HL-60 (cell line): ENCODE data around the gene TEKT2.

Source experiments
- DNase-seq, 2 experiments: peaks; one replicate each; pipeline ENCODE4 v3.0.0-alpha.2; 2010 to 2020; ENCODE audit warnings: low read depth in 1 of 2, low spot score in 1 of 2
- H3K27ac ChIP-seq: fragments of 250-450 bp; sonication (Bioruptor Pico); replicated peaks from 2 replicates; pipeline ENCODE4 v1.5.1; 2020; ENCODE audit warnings: mild to moderate bottlenecking, moderate library complexity
- H3K27me3 ChIP-seq: fragments of 250-450 bp; sonication (Bioruptor Pico); 2 replicates; pipeline ENCODE4 v1.5.1; 2021; ENCODE audit warnings: mild to moderate bottlenecking, moderate library complexity; ENCODE audit not compliant: insufficient read depth, poor library complexity, severe bottlenecking
- H3K4me3 ChIP-seq: replicated peaks from 2 replicates; pipeline ENCODE4 v1.5.1; 2011; ENCODE audit warnings: mild to moderate bottlenecking, control low read depth, low read length; ENCODE audit not compliant: insufficient read depth
- GABPA ChIP-seq: IDR thresholded peaks from 2 replicates; pipeline ENCODE4 v1.6.1; 2012; ENCODE audit warnings: low read depth
- POLR2AphosphoS5 ChIP-seq: IDR thresholded peaks from 2 replicates; pipeline ENCODE4 v1.6.1; 2012; ENCODE audit warnings: low read depth
- SPI1 ChIP-seq: IDR thresholded peaks from 2 replicates; pipeline ENCODE4 v1.6.1; 2012; ENCODE audit warnings: low read depth, mild to moderate bottlenecking, borderline replicate concordance
- TF ChIP-seq, protein P1 (sequence below): IDR thresholded peaks from one replicate; pipeline ENCODE4 v1.5.1; 2011; ENCODE audit warnings: low read length, control low read depth, inconsistent platforms; ENCODE audit not compliant: insufficient read depth
- TF ChIP-seq, protein P2 (sequence below): IDR thresholded peaks from 2 replicates; pipeline ENCODE4 v1.6.1; 2012; ENCODE audit warnings: low read depth; ENCODE audit not compliant: insufficient replicate concordance

The TEKT2 gene

GRCh38 chr1:36100376-36100775 is 16.5 kb downstream of the TEKT2 start:
- H3K27me3 ChIP-seq: no peaks in the 10 kb centered on the region
- no peak overlapping the region for H3K4me3 ChIP-seq
- H3K27ac ChIP-seq: no peak overlapping the region
- TF ChIP-seq GABPA: no peak
- no peak for TF ChIP-seq POLR2AphosphoS5
- no peak for TF ChIP-seq SPI1
- TF ChIP-seq, protein P1, sequence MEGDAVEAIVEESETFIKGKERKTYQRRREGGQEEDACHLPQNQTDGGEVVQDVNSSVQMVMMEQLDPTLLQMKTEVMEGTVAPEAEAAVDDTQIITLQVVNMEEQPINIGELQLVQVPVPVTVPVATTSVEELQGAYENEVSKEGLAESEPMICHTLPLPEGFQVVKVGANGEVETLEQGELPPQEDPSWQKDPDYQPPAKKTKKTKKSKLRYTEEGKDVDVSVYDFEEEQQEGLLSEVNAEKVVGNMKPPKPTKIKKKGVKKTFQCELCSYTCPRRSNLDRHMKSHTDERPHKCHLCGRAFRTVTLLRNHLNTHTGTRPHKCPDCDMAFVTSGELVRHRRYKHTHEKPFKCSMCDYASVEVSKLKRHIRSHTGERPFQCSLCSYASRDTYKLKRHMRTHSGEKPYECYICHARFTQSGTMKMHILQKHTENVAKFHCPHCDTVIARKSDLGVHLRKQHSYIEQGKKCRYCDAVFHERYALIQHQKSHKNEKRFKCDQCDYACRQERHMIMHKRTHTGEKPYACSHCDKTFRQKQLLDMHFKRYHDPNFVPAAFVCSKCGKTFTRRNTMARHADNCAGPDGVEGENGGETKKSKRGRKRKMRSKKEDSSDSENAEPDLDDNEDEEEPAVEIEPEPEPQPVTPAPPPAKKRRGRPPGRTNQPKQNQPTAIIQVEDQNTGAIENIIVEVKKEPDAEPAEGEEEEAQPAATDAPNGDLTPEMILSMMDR: no peak
- TF ChIP-seq, protein P2, sequence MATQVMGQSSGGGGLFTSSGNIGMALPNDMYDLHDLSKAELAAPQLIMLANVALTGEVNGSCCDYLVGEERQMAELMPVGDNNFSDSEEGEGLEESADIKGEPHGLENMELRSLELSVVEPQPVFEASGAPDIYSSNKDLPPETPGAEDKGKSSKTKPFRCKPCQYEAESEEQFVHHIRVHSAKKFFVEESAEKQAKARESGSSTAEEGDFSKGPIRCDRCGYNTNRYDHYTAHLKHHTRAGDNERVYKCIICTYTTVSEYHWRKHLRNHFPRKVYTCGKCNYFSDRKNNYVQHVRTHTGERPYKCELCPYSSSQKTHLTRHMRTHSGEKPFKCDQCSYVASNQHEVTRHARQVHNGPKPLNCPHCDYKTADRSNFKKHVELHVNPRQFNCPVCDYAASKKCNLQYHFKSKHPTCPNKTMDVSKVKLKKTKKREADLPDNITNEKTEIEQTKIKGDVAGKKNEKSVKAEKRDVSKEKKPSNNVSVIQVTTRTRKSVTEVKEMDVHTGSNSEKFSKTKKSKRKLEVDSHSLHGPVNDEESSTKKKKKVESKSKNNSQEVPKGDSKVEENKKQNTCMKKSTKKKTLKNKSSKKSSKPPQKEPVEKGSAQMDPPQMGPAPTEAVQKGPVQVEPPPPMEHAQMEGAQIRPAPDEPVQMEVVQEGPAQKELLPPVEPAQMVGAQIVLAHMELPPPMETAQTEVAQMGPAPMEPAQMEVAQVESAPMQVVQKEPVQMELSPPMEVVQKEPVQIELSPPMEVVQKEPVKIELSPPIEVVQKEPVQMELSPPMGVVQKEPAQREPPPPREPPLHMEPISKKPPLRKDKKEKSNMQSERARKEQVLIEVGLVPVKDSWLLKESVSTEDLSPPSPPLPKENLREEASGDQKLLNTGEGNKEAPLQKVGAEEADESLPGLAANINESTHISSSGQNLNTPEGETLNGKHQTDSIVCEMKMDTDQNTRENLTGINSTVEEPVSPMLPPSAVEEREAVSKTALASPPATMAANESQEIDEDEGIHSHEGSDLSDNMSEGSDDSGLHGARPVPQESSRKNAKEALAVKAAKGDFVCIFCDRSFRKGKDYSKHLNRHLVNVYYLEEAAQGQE: no peak
- DNase-seq: no peak

DNA sequence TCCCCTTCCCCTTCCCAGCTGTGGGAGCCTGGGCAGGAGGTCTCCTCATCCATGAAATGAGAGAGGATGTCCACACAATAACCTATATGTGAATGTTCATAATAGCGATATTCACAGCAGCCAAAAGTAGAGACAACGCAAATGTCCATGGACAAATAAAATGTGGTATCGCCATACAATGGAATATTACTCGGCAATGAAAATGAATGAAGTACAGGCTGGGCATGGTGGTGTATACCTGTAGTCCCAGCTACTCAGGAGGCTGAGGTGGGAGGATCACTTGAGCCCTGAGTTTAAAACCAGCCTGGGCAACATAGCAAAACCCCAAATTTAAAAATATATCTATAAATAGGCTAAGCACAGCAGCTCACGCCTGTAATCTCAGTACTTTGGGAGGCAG is 17.7 kb downstream of the TEKT2 start:
- TF ChIP-seq, protein P1: no peak
- TF ChIP-seq GABPA (no peak), POLR2AphosphoS5 (no peak), SPI1 (no peak)
- TF ChIP-seq, protein P2: no peak
- DNase-seq: no peak
- no peak overlapping the region for H3K27ac ChIP-seq

GRCh38 chr1:36106269-36106668 is 22.4 kb downstream of the TEKT2 start:
- H3K27ac ChIP-seq: no peak overlapping the region
- DNase-seq: no peak
- TF ChIP-seq, protein P1: no peak
- no peak for TF ChIP-seq GABPA
- TF ChIP-seq, protein P2: no peak
- TF ChIP-seq SPI1: no peak
- TF ChIP-seq POLR2AphosphoS5: no peak
- no peaks in the 10 kb centered on the region for H3K27me3 ChIP-seq
- no peak overlapping the region for H3K4me3 ChIP-seq

More for the DNA sequence above, 17.7 kb downstream of the TEKT2 start:
- no peak overlapping the region for H3K4me3 ChIP-seq
- no peaks in the 10 kb centered on the region for H3K27me3 ChIP-seq
